GM12878 (cell line): ENCODE data around the gene IL1RAPL1. TPM values are rescaled to one million over a fixed set of nuclear protein-coding genes. Genes with fewer than 3 reads are reported as not detected.

ENCODE experiments used
- ATAC-seq: fragments of 200-7000 bp; cut with Tn5 transposase; 3 replicates; pipeline ENCODE4 v1.9.1; 2020; ENCODE audit warnings: mild to moderate bottlenecking, moderate library complexity
- BruUV-seq: library from RNA; stranded (reverse); fragments of 400-500 nt; replicated peaks from 2 replicates; lab custom pipeline; 2021; lab: Mats Ljungman, UMichigan
- CTCF ChIA-PET: fragments of 300-600 bp; sonication (Branson Sonifier 250); formaldehyde crosslinking; extraction: SDS; loops from one replicate; lab custom pipeline; 2021; ENCODE audit warnings: inconsistent platforms; lab: Yijun Ruan, JAX
- POLR2A ChIA-PET: fragments of 350-600 bp; formaldehyde crosslinking; extraction: SDS; loops from one replicate; lab custom pipeline; 2021; ENCODE audit warnings: inconsistent platforms; lab: Charles Lee
- RAD21 ChIA-PET: fragments of 300-600 bp; sonication (Branson Sonifier 250); formaldehyde crosslinking; loops from one replicate; lab custom pipeline; 2023; ENCODE audit warnings: antibody characterized with exemption; ENCODE audit not compliant: unreplicated experiment; lab: Charles Lee
- SMC1A ChIA-PET: fragments of 300-600 bp; sonication (Branson Sonifier 250); formaldehyde crosslinking; loops from one replicate; lab custom pipeline; 2023; ENCODE audit not compliant: unreplicated experiment, uncharacterized antibody; lab: Charles Lee
- DNase-seq: peaks from one replicate; pipeline ENCODE4 v3.0.0-alpha.2; 2011; ENCODE audit warnings: low read depth, low spot score
- FAIRE-seq: peaks from 3 replicates; lab custom pipeline; 2011; peaks lifted over from hg19 to GRCh38; lab: Jason Lieb, UNC
- H2AFZ ChIP-seq: 2 replicates; pipeline ENCODE4 v1.6.0; 2011; ENCODE audit warnings: low read depth, low read length, control low read depth; ENCODE audit not compliant: control insufficient read depth
- H3K27ac ChIP-seq: 2 replicates; pipeline ENCODE4 v1.5.1; 2011; ENCODE audit warnings: control low read depth; ENCODE audit not compliant: control insufficient read depth, insufficient read depth
- H3K27me3 ChIP-seq, 2 experiments: replicated peaks in 1 of 2; 2 replicates each; pipeline versions ENCODE4 v1.6.0 to v1.6.1; 2011; ENCODE audit warnings: low read length in 1 of 2; ENCODE audit not compliant: control insufficient read depth in 2 of 2, insufficient read depth in 2 of 2
- H3K36me3 ChIP-seq, 2 experiments: 2 replicates each; pipeline ENCODE4 v1.5.1; 2011; ENCODE audit warnings: low read length in 1 of 2; ENCODE audit not compliant: control insufficient read depth in 2 of 2, insufficient read depth in 2 of 2
- H3K4me1 ChIP-seq: 2 replicates; pipeline ENCODE4 v1.6.1; 2011; ENCODE audit warnings: mild to moderate bottlenecking, low read length, moderate library complexity, mixed read lengths; ENCODE audit not compliant: control insufficient read depth, insufficient read depth
- H3K4me2 ChIP-seq: 2 replicates; pipeline ENCODE4 v1.6.0; 2011; ENCODE audit warnings: control low read depth; ENCODE audit not compliant: control insufficient read depth, insufficient read depth
- H3K4me3 ChIP-seq: fragments of 200-600 bp; sonication (generic); 2 replicates; pipeline ENCODE4 v1.5.1; 2016
- H3K79me2 ChIP-seq: 2 replicates; pipeline ENCODE4 v1.6.0; 2011; ENCODE audit warnings: low read length; ENCODE audit not compliant: control insufficient read depth, insufficient read depth
- H3K9ac ChIP-seq: 2 replicates; pipeline ENCODE4 v1.8.0; 2011; ENCODE audit warnings: low read length, control low read depth, mixed read lengths; ENCODE audit not compliant: control insufficient read depth, insufficient read depth
- H3K9me3 ChIP-seq: replicated peaks from 3 replicates; pipeline ENCODE4 v1.5.1; 2011; ENCODE audit warnings: mild to moderate bottlenecking, low read length; ENCODE audit not compliant: control insufficient read depth, insufficient read depth
- H4K20me1 ChIP-seq: 2 replicates; pipeline ENCODE4 v1.6.0; 2011; ENCODE audit not compliant: control insufficient read depth, insufficient read depth
- CHD1 ChIP-seq: IDR thresholded peaks from 2 replicates; pipeline ENCODE4 v1.6.1; 2012; ENCODE audit warnings: low read depth, low read length, improper control_type of control experiment
- CHD2 ChIP-seq: IDR thresholded peaks from 2 replicates; pipeline ENCODE4 v1.6.1; 2011; ENCODE audit warnings: low read depth, low read length, improper control_type of control experiment, borderline replicate concordance
- DPF2 ChIP-seq: fragments of 450-650 bp; IDR thresholded peaks from 2 replicates; pipeline ENCODE4 v1.6.1; 2017; ENCODE audit warnings: mild to moderate bottlenecking
- GABPA ChIP-seq: IDR thresholded peaks from 2 replicates; pipeline ENCODE4 v1.6.1; 2014; ENCODE audit warnings: antibody characterized with exemption, low read depth, mild to moderate bottlenecking, inconsistent platforms
- IRF4 ChIP-seq: IDR thresholded peaks from 2 replicates; pipeline ENCODE4 v1.6.1; 2011; ENCODE audit warnings: low read depth, low read length
- MTA3 ChIP-seq: IDR thresholded peaks from 2 replicates; pipeline ENCODE4 v1.6.1; 2012; ENCODE audit warnings: low read length, inconsistent platforms, borderline replicate concordance
- NFIC ChIP-seq: IDR thresholded peaks from 2 replicates; pipeline ENCODE4 v1.6.1; 2012; ENCODE audit warnings: low read depth, mild to moderate bottlenecking, inconsistent platforms, low read length, moderate library complexity
- NFXL1 ChIP-seq: fragments of 450-650 bp; IDR thresholded peaks from 2 replicates; pipeline ENCODE4 v1.6.1; 2017; ENCODE audit warnings: antibody characterized with exemption, mild to moderate bottlenecking, borderline replicate concordance
- NFYB ChIP-seq: IDR thresholded peaks from 2 replicates; pipeline ENCODE4 v1.6.1; 2011; ENCODE audit warnings: low read depth, mild to moderate bottlenecking, low read length, improper control_type of control experiment, moderate library complexity; ENCODE audit not compliant: insufficient read depth
- NR2C2 ChIP-seq: IDR thresholded peaks from 2 replicates; pipeline ENCODE4 v1.6.1; 2011; ENCODE audit warnings: borderline replicate concordance, low read depth; ENCODE audit not compliant: control insufficient read depth, insufficient read length
- RAD51 ChIP-seq: fragments of 450-650 bp; IDR thresholded peaks from 2 replicates; pipeline ENCODE4 v1.6.1; 2016; ENCODE audit warnings: moderate library complexity, mild to moderate bottlenecking, inconsistent platforms
- RCOR1 ChIP-seq: conservative IDR thresholded peaks from 2 replicates; pipeline ENCODE4 v1.6.1; 2012; ENCODE audit warnings: low read depth, low read length, improper control_type of control experiment
- RFX5 ChIP-seq: IDR thresholded peaks from 2 replicates; pipeline ENCODE4 v1.6.1; 2011; ENCODE audit warnings: low read depth, low read length, improper control_type of control experiment
- SMAD5 ChIP-seq: IDR thresholded peaks from 2 replicates; pipeline ENCODE4 v1.6.1; 2016; ENCODE audit warnings: antibody characterized with exemption, low read depth
- SMC3 ChIP-seq: IDR thresholded peaks from 2 replicates; pipeline ENCODE4 v1.6.1; 2011; ENCODE audit warnings: low read length, improper control_type of control experiment, borderline replicate concordance
- SREBF1 ChIP-seq: IDR thresholded peaks from 2 replicates; pipeline ENCODE4 v1.6.1; 2012; ENCODE audit warnings: mild to moderate bottlenecking, low read length
- SUZ12 ChIP-seq: fragments of 200-600 bp; sonication (generic); IDR thresholded peaks from one replicate; pipeline ENCODE4 v1.6.1; 2018; ENCODE audit warnings: antibody characterized with exemption, mild to moderate bottlenecking; ENCODE audit not compliant: unreplicated experiment
- WGBS: methylation state at CpG from one replicate; pipeline ENCODE4 v1.1.6; 2016; ENCODE audit warnings: low lambda C conversion rate; ENCODE audit not compliant: insufficient replicate concordance, insufficient coverage; ENCODE audit errors: missing lambda C conversion rate; 5-methylcytosine and 5-hydroxymethylcytosine counted together
- in situ Hi-C: fragments of 300-500 bp; cut with MboI; formaldehyde crosslinking; loops from 9 replicates; pipeline ENCODE4 v1.14.3; 2018; ENCODE audit warnings: mixed read lengths
- intact Hi-C: fragments of 100-400 bp; cut with micrococcal nuclease; formaldehyde crosslinking; loops from one replicate; pipeline ENCODE4 v1.14.2; 2022; ENCODE audit not compliant: unreplicated experiment
- polyA plus RNA-seq, 11 experiments: library from polyadenylated mRNA; depleted of rRNA in 4 of 11; unstranded in 6 of 11; stranded (reverse) in 5 of 11; fragments of >200 nt; fragmentation: Nextera tagmentation in 4 of 11; fragmentation: Illumina TruSeq in 1 of 11; extraction: Ambion mirVana in 4 of 11; extraction: Trizol in 1 of 11; gene quantifications; 1 replicate in 1 of 11; 2 replicates in 10 of 11; pipeline versions ENCODE4 v1.2.1 to v1.2.3, GENCODE V29; 2011 to 2016; ENCODE audit warnings: inconsistent platforms in 2 of 11, missing spikeins in 2 of 11, low read depth in 1 of 11
- total RNA-seq, 4 experiments: library from RNA; depleted of rRNA in 3 of 4; stranded (reverse); fragments of >200 nt in 3 of 4; fragmentation: Illumina TruSeq in 1 of 4; extraction: Trizol in 1 of 4; gene quantifications; 2 replicates each; pipeline versions ENCODE4 v1.2.1 to v1.2.3, GENCODE V29; 2013 to 2021
- TF ChIP-seq, protein P1 (sequence below): fragments of 450-650 bp; IDR thresholded peaks from 2 replicates; pipeline ENCODE4 v1.6.1; 2017; ENCODE audit warnings: mild to moderate bottlenecking, moderate library complexity

The IL1RAPL1 gene
- total and polyA plus RNA-seq, 10 of the 15 experiments (the other 5 are each of a cell fraction or from before 2014, with no cell fraction given): not detected

DNA sequence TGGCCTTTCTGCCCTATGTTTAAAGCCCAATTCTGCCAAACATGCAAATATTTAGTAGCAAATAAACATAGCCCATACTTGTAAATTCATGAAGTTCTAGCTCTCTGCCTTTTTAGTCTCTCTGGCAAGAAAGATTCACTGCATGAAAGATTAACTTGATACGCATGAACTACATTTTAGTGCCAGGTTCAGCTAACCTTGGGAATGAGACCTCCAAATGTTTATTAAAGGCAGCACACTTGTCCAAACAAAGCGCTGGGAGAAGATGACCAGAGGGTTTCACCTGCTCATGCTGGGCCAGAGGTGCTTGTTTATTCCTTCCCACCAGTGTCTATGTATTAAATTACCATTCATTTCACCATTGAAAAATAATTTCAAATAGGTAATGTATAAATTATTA is 44.5 kb upstream of the IL1RAPL1 start:
- no peaks in the 10 kb centered on the region for H3K27me3 ChIP-seq
- in situ Hi-C loops: no loop called here
- no peak overlapping the region for H3K4me2 ChIP-seq
- no peaks in the 10 kb centered on the region for H3K79me2 ChIP-seq
- H3K9me3 ChIP-seq: no peaks in the 10 kb centered on the region
- ChIA-PET POLR2A (no interaction called here), RAD21 (no interaction called here), CTCF (no interaction called here), SMC1A (no interaction called here)
- H3K27ac ChIP-seq: no peak overlapping the region
- FAIRE-seq (no peak), ATAC-seq (no peak), DNase-seq (no peak)
- no peak overlapping the region for H3K9ac ChIP-seq
- intact Hi-C loops: no loop called here
- WGBS: 36% methylated on average over 2 of the region's 2 CpGs
- no peak overlapping the region for H3K4me3 ChIP-seq
- TF ChIP-seq MTA3: no peak
- no peak for TF ChIP-seq SUZ12
- TF ChIP-seq SMC3: no peak
- TF ChIP-seq DPF2: no peak
- TF ChIP-seq CHD1: no peak
- TF ChIP-seq NR2C2: no peak
- TF ChIP-seq SMAD5: no peak
- TF ChIP-seq NFXL1: no peak
- H2AFZ ChIP-seq: no peak overlapping the region
- no peaks in the 10 kb centered on the region for H3K36me3 ChIP-seq
- no TSS peak for BruUV-seq
- no peaks in the 10 kb centered on the region for H3K4me1 ChIP-seq
- no peaks in the 10 kb centered on the region for H4K20me1 ChIP-seq

DNA sequence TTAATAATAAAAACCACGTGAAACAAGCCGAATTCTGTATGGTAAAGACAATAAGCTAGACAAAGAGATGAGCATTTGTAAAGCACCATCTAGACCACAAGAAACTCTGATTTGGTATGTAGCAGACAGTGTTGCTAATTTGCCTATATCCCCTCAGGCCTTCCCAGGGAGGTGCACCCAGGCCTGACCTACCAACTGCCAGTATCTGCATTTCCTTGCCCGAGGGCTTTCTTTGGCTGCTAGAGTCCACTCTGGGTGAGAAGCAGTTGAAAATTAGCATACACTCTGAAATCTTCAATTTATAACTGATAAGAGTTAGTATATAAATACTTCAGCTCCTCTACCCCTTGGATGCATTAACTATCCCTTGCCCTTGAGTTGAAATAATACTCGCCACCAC is 37.4 kb upstream of the IL1RAPL1 start:
- DNase-seq (no peak), ATAC-seq (no peak), FAIRE-seq (no peak)
- H3K4me1 ChIP-seq: no peaks in the 10 kb centered on the region
- in situ Hi-C loops (no loop called here), intact Hi-C loops (no loop called here)
- no peaks in the 10 kb centered on the region for H4K20me1 ChIP-seq
- no TSS peak for BruUV-seq
- POLR2A ChIA-PET: no interaction called here
- no peaks in the 10 kb centered on the region for H3K27me3 ChIP-seq
- no peak overlapping the region for H2AFZ ChIP-seq
- H3K27ac ChIP-seq: no peak overlapping the region
- H3K4me3 ChIP-seq: no peak overlapping the region
- 9% methylated on average over 4 of the region's 4 CpGs for WGBS
- SMC1A ChIA-PET: no interaction called here
- no peaks in the 10 kb centered on the region for H3K9me3 ChIP-seq
- H3K4me2 ChIP-seq: no peak overlapping the region
- RAD21 ChIA-PET: no interaction called here
- H3K36me3 ChIP-seq: no peaks in the 10 kb centered on the region
- H3K9ac ChIP-seq: no peak overlapping the region
- CTCF ChIA-PET: interaction anchor here (1.1 kb wide), 1 partner anchor 13 kb away, joined by 3 read pairs; no protein-coding TSS in a partner anchor
- no peaks in the 10 kb centered on the region for H3K79me2 ChIP-seq
- TF ChIP-seq NFIC: no peak
- TF ChIP-seq RAD51: no peak
- no peak for TF ChIP-seq GABPA
- no peak for TF ChIP-seq DPF2
- TF ChIP-seq RCOR1: no peak
- TF ChIP-seq, protein P1, sequence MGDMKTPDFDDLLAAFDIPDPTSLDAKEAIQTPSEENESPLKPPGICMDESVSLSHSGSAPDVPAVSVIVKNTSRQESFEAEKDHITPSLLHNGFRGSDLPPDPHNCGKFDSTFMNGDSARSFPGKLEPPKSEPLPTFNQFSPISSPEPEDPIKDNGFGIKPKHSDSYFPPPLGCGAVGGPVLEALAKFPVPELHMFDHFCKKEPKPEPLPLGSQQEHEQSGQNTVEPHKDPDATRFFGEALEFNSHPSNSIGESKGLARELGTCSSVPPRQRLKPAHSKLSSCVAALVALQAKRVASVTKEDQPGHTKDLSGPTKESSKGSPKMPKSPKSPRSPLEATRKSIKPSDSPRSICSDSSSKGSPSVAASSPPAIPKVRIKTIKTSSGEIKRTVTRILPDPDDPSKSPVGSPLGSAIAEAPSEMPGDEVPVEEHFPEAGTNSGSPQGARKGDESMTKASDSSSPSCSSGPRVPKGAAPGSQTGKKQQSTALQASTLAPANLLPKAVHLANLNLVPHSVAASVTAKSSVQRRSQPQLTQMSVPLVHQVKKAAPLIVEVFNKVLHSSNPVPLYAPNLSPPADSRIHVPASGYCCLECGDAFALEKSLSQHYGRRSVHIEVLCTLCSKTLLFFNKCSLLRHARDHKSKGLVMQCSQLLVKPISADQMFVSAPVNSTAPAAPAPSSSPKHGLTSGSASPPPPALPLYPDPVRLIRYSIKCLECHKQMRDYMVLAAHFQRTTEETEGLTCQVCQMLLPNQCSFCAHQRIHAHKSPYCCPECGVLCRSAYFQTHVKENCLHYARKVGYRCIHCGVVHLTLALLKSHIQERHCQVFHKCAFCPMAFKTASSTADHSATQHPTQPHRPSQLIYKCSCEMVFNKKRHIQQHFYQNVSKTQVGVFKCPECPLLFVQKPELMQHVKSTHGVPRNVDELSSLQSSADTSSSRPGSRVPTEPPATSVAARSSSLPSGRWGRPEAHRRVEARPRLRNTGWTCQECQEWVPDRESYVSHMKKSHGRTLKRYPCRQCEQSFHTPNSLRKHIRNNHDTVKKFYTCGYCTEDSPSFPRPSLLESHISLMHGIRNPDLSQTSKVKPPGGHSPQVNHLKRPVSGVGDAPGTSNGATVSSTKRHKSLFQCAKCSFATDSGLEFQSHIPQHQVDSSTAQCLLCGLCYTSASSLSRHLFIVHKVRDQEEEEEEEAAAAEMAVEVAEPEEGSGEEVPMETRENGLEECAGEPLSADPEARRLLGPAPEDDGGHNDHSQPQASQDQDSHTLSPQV: no peak
- no peak for TF ChIP-seq IRF4
- TF ChIP-seq CHD2: no peak
- no peak for TF ChIP-seq SREBF1
- no peak for TF ChIP-seq NFYB
- TF ChIP-seq RFX5: no peak
- no peak for TF ChIP-seq NR2C2
